ENCODE results near the gene CD7.

The CD7 gene

GRCh38 chr17:82327289-82327688 lies 9.9 kb upstream of the CD7 start:
- ATAC-seq, result no peak
- TF ChIP-seq ZFP30 (CRISPR knock-in tag; IDR thresholded peaks at IDR 0.05) (no peak), GLIS3 (CRISPR knock-in tag; IDR thresholded peaks at IDR 0.05) (no peak), ZNF8 (CRISPR knock-in tag; IDR thresholded peaks at IDR 0.05) (no peak), TSHZ2 (CRISPR knock-in tag; IDR thresholded peaks at IDR 0.05) (no peak), TOX (CRISPR knock-in tag; IDR thresholded peaks at IDR 0.05; ENCODE audit: borderline replicate concordance) (no peak), ESRRG (CRISPR knock-in tag; IDR thresholded peaks at IDR 0.05) (no peak), TCF4 (CRISPR knock-in tag; IDR thresholded peaks at IDR 0.05; ENCODE audit: borderline replicate concordance) (no peak), CSDC2 (CRISPR knock-in tag; IDR thresholded peaks at IDR 0.05) (no peak), PATZ1 (CRISPR knock-in tag; IDR thresholded peaks at IDR 0.05; ENCODE audit: borderline replicate concordance) (no peak), RARB (CRISPR knock-in tag; IDR thresholded peaks at IDR 0.05) (no peak), SNAI2 (CRISPR knock-in tag; IDR thresholded peaks at IDR 0.05) (no peak), CREB5 (CRISPR knock-in tag; IDR thresholded peaks at IDR 0.05; ENCODE audit: low read depth) (no peak), ISL1 (CRISPR knock-in tag; IDR thresholded peaks at IDR 0.05) (no peak)

- TF ChIP-seq PPARA (CRISPR knock-in tag; IDR thresholded peaks at IDR 0.05; ENCODE audit: borderline replicate concordance), result no peak
- TF ChIP-seq BACH2 (CRISPR knock-in tag; IDR thresholded peaks at IDR 0.05; ENCODE audit: borderline replicate concordance), result no peak
- TF ChIP-seq ZC3H10 (CRISPR knock-in tag; IDR thresholded peaks at IDR 0.05), result no peak
- TF ChIP-seq CREB5 (CRISPR knock-in tag; IDR thresholded peaks at IDR 0.05; ENCODE audit: low read depth), result no peak
- no peak for TF ChIP-seq ZNF8 (CRISPR knock-in tag; IDR thresholded peaks at IDR 0.05)
- TF ChIP-seq ZFP30 (CRISPR knock-in tag; IDR thresholded peaks at IDR 0.05), result no peak
- no peak for TF ChIP-seq TOX (CRISPR knock-in tag; IDR thresholded peaks at IDR 0.05; ENCODE audit: borderline replicate concordance)
- TF ChIP-seq ARNTL (CRISPR knock-in tag; IDR thresholded peaks at IDR 0.05; ENCODE audit: borderline replicate concordance, low read depth), result no peak
- no peak for TF ChIP-seq ZNF70 (CRISPR knock-in tag; IDR thresholded peaks at IDR 0.05)
- TF ChIP-seq TCF4 (CRISPR knock-in tag; IDR thresholded peaks at IDR 0.05; ENCODE audit: borderline replicate concordance), result no peak
- no peak for TF ChIP-seq RARB (CRISPR knock-in tag; IDR thresholded peaks at IDR 0.05)
- no peak for TF ChIP-seq ISL1 (CRISPR knock-in tag; IDR thresholded peaks at IDR 0.05)
- no peak for TF ChIP-seq PATZ1 (CRISPR knock-in tag; IDR thresholded peaks at IDR 0.05; ENCODE audit: borderline replicate concordance)
Observed at GRCh38 chr17:82325286-82326180, 8.1 kb upstream of the CD7 start.

More at GRCh38 chr17:82325286-82326180, 8.1 kb upstream of the CD7 start:
- no peak for ATAC-seq
